Measurements from ENCODE around the gene RAPGEF2. TPM values are rescaled to one million over a fixed set of nuclear protein-coding genes. Genes with fewer than 3 reads are reported as not detected.
"Not testable (repeated sequence)": the region's sequence is repeated elsewhere in the genome, so short reads cannot be mapped to it uniquely, and the experiment has no call there.

Gene RAPGEF2
- 84.6 TPM for total RNA-seq

DNA sequence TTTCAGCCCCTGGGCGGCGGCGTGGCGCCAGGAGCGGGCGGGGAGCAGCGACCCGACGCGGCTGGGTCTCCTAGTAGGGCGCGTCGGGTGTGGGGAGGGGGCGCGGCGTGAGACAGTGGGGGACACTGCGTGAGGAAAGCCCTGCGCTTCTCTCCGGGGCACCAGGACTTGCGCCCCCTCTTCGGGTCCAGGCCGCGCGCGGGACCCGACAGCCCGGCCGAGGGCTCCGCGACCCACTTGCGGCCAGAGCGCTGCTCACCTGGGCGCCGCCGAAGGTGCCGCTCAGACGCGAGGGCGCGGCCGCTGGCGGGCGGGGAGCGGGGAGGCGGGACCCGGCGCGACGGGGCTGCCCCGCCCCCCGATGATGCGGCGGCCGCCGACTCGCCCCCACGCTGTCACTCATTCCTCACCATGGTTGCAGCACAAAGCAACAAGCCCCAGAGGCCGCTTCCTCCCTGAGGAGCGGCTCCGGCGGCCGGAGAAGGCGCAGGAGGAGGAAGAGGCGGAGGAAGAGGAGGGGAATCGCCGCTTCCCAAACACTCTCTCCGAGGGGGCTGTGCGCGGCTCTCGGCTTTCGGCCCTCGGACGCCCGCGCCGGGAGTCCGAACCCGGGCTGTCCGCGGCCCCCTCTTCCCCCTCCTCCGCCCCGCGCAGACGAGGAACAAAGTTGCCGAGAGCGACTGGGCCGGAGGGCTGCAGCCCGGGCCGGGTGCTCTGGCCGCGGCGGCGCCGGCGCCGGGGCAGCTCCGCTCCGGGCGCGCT is at the start of gene RAPGEF2:
Gene RAPGEF2 (plus strand): TSS at position 458 of the 762 bp plus-strand sequence. CDS start 1,084 bp downstream, outside the sequence.
- DNase-seq (ENCODE audit: low read depth in 2 of 3, low spot score in 2 of 3) = peak; percentile 70 to 90 (median 89)

DNA sequence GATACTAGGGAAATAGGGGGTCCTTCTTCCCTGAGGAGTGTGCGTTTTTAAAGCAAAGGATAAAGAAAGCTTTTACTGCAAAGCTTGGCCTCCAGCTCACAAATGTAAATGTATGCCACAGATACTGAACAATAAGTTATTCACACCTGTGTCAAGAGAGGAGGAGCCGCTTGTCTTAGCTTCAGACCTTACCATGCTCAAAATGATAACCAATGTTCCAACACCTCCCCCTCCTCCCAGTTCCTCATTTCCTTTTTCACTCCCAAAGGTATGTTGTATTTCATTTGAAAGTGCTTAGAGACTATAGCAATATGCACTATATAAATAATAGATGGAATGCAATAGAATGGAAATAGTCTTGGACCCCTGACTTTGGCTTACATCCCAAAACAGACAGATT is 47.0 kb upstream of the RAPGEF2 start:
- no peak for DNase-seq (ENCODE audit: low read depth in 2 of 3, low spot score in 2 of 3)

DNA sequence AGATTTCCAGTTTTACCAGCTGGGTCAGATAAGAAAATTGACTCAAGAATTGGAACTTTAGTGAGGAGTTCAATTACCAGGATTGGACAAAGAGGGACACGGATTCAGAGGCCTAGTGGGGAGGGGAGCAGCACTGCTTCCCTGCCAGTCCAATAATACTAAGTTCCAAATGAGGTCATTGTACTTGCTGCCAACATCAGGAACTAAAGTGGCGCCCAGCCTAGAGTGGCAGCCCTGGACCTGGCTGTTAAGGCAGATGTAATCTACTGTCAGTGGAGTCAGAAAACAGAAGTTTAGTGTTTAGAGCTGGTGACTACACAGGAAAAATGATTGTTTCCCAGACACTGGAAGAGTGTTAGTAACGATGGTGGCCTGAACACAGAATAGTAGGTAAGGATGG is 42.7 kb upstream of the RAPGEF2 start:
- no peak for DNase-seq (ENCODE audit: low read depth in 2 of 3, low spot score in 2 of 3)

DNA sequence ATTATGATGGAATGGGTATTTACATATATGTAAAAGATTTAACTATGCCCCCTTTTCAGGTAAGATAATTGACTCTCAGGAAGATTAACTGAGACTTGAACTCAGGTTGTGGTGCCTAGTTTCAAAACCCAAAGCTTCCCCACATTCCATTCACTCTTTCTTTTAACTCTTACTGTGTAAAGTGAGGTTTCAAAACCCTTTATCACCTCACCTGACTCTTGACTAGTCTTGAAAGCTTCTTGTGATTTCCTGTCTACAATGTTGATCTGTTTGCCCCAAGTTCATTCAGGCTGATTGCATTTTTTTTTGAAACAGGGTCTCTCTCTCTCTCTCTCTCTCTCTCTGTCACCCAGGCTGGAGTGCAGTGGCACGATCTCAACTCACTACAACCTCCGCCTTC is 40.5 kb upstream of the RAPGEF2 start:
- no peak for DNase-seq (ENCODE audit: low read depth in 2 of 3, low spot score in 2 of 3)

DNA sequence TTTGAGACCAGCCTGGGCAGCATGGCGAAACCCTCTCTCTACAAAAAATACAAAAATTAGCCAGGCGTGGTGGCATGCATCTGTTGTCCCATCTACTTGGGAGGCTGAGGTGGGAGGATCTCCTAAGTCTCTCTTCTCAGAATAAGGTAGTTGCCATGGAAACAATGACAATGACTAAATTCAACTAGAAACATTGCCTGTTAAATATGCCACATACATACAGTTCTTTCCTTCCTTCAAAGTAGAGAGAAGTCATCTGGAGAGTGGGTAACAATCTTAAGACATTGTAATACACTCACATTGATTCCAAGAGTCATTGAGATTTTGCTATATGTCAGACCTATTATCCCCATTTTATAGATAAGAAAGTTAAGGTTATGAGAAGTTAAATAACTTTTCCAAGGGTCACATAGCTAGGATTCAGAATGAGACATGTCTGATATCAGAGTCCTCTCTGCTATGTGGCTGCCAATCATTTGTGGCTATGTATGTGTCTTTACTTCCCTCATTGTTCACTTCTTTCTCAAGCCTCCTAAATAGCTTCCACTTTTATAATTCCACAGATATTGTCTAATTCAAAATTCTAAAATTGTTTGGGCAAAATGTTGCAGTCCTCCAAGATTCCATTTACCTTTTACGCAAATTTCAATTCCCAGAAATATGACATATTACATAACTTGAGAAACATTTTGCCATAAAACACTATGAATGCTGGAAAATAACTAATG is 37.2 kb upstream of the RAPGEF2 start:
- DNase-seq (ENCODE audit: low read depth in 2 of 3, low spot score in 2 of 3) = no peak

DNA sequence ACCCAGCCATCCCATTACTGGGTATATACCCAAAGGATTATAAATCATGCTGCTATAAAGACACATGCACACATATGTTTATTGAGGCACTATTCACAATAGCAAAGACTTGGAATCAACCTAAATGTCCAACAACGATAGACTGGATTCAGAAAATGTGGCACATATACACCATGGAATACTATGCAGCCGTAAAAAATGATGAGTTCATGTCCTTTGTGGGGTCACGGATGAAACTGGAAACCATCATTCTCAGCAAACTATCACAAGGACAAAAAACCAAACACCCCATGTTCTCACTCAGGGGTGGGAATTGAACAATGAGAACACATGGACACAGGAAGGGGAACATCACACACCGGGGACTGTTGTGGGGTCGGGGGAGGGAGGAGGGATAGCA is 34.7 kb upstream of the RAPGEF2 start:
- not testable (repeated sequence) for DNase-seq (ENCODE audit: low read depth in 2 of 3, low spot score in 2 of 3)

DNA sequence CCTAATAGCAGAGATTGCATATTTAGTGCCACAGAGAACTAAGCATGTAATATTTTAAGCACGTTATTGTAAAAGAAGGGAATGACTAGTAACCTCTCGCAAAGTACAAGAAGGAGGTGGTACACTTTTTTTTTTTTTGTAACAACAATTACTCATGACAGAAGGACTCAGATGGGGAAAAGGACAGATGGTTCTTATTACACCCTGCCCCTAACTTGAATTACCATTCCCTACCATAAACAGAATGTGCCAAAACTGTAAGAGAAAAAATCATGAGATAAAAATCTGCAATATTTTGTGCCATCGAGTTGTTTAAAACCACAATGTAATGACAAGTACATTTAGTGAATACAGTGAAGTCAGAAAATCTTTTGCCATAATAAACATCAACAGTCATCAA is 33.0 kb upstream of the RAPGEF2 start:
- no peak for DNase-seq (ENCODE audit: low read depth in 2 of 3, low spot score in 2 of 3)

DNA sequence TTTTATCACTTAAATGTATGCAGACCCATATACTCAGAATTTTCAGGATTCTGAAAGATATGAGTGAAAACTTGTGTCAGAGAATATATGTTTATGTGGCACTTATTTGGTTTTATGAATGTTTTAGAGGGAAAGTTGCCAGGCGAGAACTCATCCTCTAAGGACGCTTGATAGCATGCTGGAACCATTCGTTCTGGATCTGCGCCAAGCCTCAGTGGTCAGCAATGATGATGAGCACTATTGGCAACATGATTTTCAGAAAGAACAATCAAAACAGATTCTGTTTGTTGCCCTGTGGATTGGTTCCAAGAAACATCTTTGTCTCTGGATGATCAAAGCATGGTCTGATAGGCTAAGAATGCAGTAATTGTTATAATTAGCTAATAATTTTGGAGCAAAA is 32.1 kb upstream of the RAPGEF2 start:
- DNase-seq (ENCODE audit: low read depth in 2 of 3, low spot score in 2 of 3) = no peak

GRCh38 chr4:159071178-159071968 is 31.5 kb upstream of the RAPGEF2 start:
- no peak for DNase-seq (ENCODE audit: low read depth in 2 of 3, low spot score in 2 of 3)

DNA sequence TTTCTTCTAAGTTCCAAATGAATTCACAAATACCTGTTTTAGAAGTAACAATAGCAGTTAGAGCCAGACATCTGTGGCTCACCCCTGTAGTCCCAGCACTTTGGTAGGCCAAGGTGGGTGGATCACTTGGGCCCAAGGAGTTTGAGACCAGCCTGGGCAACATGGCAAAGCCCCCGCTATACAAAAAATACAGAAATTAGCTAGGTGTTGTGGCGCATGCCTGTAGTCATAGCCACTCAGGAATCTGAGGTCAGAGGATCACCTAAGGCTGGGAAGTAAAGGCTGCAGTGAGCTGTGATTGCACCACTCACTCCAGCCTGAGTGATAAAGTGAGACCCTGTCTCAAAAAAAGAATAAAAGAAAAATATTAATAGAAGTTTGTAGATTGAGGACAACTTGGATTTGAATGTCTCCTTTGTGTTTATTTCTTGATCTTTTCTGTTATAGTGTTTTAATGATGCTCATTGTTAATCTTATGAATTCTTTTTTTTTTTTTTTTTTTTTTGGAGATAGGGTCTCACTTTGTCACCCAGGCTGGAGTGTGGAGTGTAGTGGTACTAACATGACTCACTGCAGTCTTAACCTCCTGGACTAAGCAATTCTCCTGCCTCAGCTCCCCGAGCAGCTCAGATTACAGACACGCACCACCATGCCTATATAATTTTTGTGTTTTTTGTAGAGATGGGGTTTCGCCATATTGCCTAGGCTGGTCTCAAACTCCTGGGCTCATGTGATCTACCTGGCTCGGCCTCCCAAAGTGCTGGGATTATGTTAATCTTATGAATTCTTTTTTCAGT is 30.7 kb upstream of the RAPGEF2 start:
- no peak for DNase-seq (ENCODE audit: low read depth in 2 of 3, low spot score in 2 of 3)

DNA sequence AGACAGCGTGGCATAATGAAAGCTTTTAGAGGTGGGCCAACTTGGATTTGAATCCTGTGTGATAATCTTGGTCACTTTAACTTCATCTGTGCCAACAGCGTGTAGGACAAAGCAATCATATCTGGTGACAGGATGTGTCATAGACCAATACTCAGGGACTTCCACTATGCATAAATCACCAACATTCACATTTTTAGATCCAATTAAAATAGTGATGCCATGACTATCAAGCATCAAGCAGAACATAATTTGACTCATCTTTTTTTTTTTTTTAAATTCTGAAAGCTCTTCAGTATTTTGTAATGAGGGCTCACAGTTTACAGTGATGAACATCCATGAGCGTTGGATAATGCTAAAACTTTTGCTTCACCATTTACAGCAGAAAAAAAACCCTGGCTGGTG is 27.3 kb upstream of the RAPGEF2 start:
- no peak for DNase-seq (ENCODE audit: low read depth in 2 of 3, low spot score in 2 of 3)

- DNase-seq (ENCODE audit: low read depth in 2 of 3, low spot score in 2 of 3) = not testable (repeated sequence)
Measured at GRCh38 chr4:159077018-159077417, 25.9 kb upstream of the RAPGEF2 start.

- peak in 1 of 3 donors; percentile 39 for DNase-seq (ENCODE audit: low read depth in 2 of 3, low spot score in 2 of 3)
Measured at GRCh38 chr4:159077702-159078495, 25.0 kb upstream of the RAPGEF2 start.

- no peak for DNase-seq (ENCODE audit: low read depth in 2 of 3, low spot score in 2 of 3)
Measured at GRCh38 chr4:159079074-159079473, 23.8 kb upstream of the RAPGEF2 start.

DNA sequence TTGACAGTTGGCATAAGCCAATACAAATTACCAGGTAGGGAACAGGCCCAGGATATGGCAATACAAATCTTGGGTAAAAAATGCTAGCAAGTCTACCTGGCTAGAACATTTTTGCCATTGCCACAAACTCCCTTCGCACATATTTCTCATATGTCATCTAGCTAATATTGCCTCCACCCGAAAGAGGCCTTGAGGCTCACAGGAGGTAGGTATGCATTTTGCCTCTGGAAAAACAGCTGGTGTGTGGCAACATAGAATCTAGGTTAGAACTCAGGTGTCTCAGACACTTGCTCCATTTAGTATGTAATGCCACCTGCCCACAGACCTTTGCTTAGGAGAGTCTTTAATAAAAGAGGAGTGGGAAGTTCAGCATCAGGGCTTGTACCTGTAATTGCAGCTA is 16.3 kb upstream of the RAPGEF2 start:
- no peak for DNase-seq (ENCODE audit: low read depth in 2 of 3, low spot score in 2 of 3)

GRCh38 chr4:159090255-159090654 is 12.6 kb upstream of the RAPGEF2 start:
- no peak for DNase-seq (ENCODE audit: low read depth in 2 of 3, low spot score in 2 of 3)

DNA sequence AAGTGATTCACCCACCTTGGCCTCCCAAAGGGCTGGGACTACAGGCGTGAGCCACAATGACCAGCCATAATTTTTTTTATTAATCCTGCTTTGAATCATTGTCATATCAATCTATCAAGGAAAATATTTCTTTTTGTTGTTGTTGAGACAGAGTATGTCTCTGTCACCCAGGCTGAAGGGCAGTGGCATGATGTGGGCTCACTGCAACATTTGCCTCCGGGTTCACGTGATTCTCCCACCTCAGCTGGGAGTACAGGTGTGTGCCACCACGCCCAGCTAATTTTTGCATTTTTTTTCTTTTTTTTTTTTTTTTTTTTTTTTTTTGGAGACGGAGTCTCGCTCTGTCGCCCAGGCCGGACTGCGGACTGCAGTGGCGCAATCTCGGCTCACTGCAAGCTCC is 8.7 kb upstream of the RAPGEF2 start:
- not testable (repeated sequence) for DNase-seq (ENCODE audit: low read depth in 2 of 3, low spot score in 2 of 3)

DNA sequence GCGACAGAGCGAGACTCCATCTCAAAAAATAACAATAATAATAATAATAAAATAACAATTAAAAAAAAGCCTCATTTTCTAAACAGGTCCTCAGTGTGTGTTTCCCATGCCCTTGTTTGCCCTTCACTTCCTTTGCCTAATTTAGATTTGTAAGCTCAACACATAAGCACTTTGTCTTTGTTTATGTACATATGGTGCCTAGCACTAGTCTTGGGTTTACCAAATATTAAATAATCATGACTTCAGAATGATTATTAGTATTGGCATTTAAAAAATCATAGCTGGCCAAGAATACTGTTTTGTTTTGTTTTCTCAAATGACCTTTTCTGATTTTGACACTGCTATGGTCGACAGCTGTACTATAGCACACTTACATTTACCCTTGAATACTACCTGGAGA is 6.4 kb upstream of the RAPGEF2 start:
- DNase-seq (ENCODE audit: low read depth in 2 of 3, low spot score in 2 of 3) = no peak

GRCh38 chr4:159097144-159097543 is 5.7 kb upstream of the RAPGEF2 start:
- DNase-seq (ENCODE audit: low read depth in 2 of 3, low spot score in 2 of 3) = no peak

DNA sequence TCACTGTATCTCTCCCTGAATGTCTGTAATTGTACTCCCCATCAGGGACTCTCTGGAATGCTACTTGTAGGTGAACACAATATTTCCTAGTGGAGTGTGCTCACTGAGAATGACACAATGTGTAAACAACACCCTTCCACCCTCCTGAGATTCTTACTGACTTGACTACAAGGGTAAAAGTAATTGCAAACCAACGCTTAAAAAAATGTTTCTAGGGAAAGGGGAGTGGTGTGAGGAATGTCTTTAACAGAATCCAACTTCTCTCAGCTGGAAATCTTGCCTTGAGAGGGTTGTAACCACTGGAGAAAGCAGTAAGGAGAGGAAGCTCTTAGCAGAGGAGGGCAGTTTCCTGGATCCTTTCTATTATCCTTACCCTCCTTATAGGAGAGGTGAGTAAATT is 5.1 kb upstream of the RAPGEF2 start:
- no peak for DNase-seq (ENCODE audit: low read depth in 2 of 3, low spot score in 2 of 3)

Data from hematopoietic multipotent progenitor cell (in vitro differentiated cells).